Measurements from ENCODE around the gene KRT84. TPM values are rescaled to one million over a fixed set of nuclear protein-coding genes. Genes with fewer than 3 reads are reported as not detected.

Gene KRT84
- total and polyA plus RNA-seq, 12 donors, result not detected

DNA sequence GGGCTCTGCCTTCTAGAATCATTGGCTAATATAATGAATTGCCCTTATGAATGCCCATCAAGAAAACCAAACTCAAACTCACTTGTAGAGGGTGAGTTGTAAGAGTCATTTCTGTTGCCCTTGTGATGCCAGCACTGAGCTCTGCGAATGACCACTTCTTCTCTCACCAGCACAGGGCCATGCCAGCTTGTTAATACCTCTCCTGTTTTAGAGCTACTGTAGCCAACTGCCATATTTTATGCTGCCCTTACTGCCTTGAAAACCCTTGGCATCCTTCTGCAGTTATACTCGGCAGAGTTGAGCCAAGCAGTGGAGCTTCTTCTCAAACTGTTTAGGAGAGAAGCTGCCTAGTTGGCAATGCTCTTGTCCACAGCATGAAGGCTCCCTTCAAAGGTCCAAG, 40.6 kb upstream of the KRT84 start:
- Histone ChIP-seq H3K27ac (no peak overlapping the region), H3K4me1 (replicated peaks in 1 of 2) (no peaks in the 10 kb centered on the region), H3K36me3 (replicated peaks in 1 of 2) (no peaks in the 10 kb centered on the region), H3K4me3 (no peak overlapping the region), H3K27me3 (no peaks in the 10 kb centered on the region), H3K9me3 (replicated peaks in 1 of 3) (no peaks in the 10 kb centered on the region)
- intact Hi-C loops (cut with DNase I), result no loop called here
- WGBS, 4 donors, result 85 to 91% (median 91%) methylated on average over 2 of the region's 2 CpGs
- no peak for TF ChIP-seq POLR2A (IDR thresholded peaks at IDR 0.05)
- TF ChIP-seq, protein P1, sequence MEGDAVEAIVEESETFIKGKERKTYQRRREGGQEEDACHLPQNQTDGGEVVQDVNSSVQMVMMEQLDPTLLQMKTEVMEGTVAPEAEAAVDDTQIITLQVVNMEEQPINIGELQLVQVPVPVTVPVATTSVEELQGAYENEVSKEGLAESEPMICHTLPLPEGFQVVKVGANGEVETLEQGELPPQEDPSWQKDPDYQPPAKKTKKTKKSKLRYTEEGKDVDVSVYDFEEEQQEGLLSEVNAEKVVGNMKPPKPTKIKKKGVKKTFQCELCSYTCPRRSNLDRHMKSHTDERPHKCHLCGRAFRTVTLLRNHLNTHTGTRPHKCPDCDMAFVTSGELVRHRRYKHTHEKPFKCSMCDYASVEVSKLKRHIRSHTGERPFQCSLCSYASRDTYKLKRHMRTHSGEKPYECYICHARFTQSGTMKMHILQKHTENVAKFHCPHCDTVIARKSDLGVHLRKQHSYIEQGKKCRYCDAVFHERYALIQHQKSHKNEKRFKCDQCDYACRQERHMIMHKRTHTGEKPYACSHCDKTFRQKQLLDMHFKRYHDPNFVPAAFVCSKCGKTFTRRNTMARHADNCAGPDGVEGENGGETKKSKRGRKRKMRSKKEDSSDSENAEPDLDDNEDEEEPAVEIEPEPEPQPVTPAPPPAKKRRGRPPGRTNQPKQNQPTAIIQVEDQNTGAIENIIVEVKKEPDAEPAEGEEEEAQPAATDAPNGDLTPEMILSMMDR (IDR thresholded peaks at IDR 0.05), result no peak
- no peak for DNase-seq

- TF ChIP-seq, protein P1 (IDR thresholded peaks at IDR 0.05), result no peak
- TF ChIP-seq POLR2A (IDR thresholded peaks at IDR 0.05), result no peak
- 81 to 93% (median 86%) methylated on average over 5 of the region's 5 CpGs for WGBS, 4 donors
- intact Hi-C loops (cut with DNase I), result no loop called here
- H3K27me3 ChIP-seq, result no peaks in the 10 kb centered on the region
- no peak overlapping the region for H3K4me3 ChIP-seq
- H3K36me3 ChIP-seq (replicated peaks in 1 of 2), result no peaks in the 10 kb centered on the region
- no peaks in the 10 kb centered on the region for H3K9me3 ChIP-seq (replicated peaks in 1 of 3)
- H3K27ac ChIP-seq, result no peak overlapping the region
- H3K4me1 ChIP-seq (replicated peaks in 1 of 2), result no peaks in the 10 kb centered on the region
- no peak for DNase-seq
These were observed 40.0 kb upstream of the KRT84 start for GRCh38 chr12:52425466-52425865.

DNA sequence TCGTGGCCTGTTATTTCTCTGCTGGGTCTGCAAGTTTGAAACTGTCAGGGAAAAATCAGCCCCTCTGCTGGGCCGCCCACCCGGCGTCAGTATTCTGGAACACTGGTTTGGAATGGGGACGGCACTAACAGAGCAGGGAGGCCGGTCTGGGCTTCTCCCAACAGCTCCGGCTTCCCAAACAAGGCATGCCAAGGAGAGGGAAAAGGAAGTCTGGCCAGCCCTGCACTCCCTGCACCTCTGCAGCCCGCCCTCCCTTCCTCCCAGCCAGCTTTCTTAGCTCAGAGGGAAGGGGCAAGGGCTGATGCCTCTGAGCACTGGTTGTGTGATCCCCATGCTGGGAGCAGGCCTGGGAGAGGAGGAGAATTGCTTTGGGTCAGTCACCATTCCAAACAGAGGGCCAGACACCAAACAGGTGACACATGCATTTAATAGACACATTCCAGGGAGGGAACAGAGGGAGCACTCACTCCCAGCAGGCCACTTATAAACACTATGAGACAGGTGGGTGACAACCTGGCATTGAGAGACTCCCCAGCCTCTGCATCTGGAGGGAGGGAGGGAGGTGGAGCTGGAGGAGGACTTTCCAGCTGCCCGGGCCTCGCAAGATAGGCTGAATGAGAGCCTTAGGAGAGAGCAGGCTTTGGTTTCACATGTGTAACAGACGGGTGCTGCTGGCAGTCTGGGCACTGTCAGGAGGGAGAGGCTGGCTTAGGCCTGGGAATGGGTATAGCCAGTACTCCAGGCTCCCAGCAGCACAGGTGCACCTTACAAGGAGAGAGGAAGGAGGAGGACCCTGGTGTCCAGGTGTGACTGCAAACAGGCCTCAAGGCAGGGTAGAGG, 38.4 kb upstream of the KRT84 start:
- TF ChIP-seq, protein P1 (IDR thresholded peaks at IDR 0.05), result no peak
- no peak for TF ChIP-seq POLR2A (IDR thresholded peaks at IDR 0.05)
- Histone ChIP-seq H3K27me3 (no peaks in the 10 kb centered on the region), H3K27ac (peak overlapping the region in 2 of 5 donors; percentile 74 to 77), H3K36me3 (replicated peaks in 1 of 2) (no peaks in the 10 kb centered on the region), H3K4me3 (no peak overlapping the region), H3K9me3 (replicated peaks in 1 of 3) (no peaks in the 10 kb centered on the region), H3K4me1 (replicated peaks in 1 of 2) (no peaks in the 10 kb centered on the region)
- peak in 1 of 7 donors; percentile 2 for DNase-seq
- intact Hi-C loops (cut with DNase I), result no loop called here
- 60 to 73% (median 64%) methylated on average over 6 to 11 of the region's 11 CpGs for WGBS, 4 donors

DNA sequence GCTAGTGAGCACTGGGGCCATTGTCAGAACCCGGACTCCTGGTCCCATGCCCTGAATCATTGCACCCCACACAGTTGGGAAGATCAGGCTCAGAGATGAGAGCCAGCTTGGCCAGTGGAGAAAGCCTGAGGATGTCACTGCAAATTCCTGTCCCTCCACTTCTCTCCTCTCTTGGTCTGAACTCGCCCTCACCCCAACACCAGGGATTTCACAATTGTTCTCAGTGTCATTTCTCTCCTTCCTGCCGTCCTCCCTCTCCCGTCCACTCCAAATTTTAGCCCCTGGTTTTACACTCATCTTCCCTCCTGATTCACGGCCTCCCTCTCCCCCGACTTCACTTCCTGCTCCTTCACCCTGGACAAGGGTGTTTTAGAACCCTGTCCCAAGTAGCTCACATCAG, 37.6 kb upstream of the KRT84 start:
- no peaks in the 10 kb centered on the region for H3K27me3 ChIP-seq
- WGBS, 4 donors, result 62 to 78% (median 69%) methylated on average over 6 of the region's 6 CpGs
- H3K27ac ChIP-seq, result peak overlapping the region in 2 of 5 donors; percentile 74 to 77
- DNase-seq, result peak in 4 of 7 donors; percentile 10 to 56 (median 17)
- H3K4me1 ChIP-seq (replicated peaks in 1 of 2), result no peaks in the 10 kb centered on the region
- TF ChIP-seq, protein P1 (IDR thresholded peaks at IDR 0.05), result no peak
- TF ChIP-seq POLR2A (IDR thresholded peaks at IDR 0.05), result no peak
- intact Hi-C loops (cut with DNase I), result no loop called here
- H3K9me3 ChIP-seq (replicated peaks in 1 of 3), result no peaks in the 10 kb centered on the region
- no peak overlapping the region for H3K4me3 ChIP-seq
- H3K36me3 ChIP-seq (replicated peaks in 1 of 2), result no peaks in the 10 kb centered on the region
